H1 (cell line): ENCODE results near the gene UBTD1. TPM values are rescaled to one million over a fixed set of nuclear protein-coding genes. Genes with fewer than 3 reads are reported as not detected.

ENCODE experiments used
- CTCF ChIA-PET: fragments of 300-600 bp; sonication (Branson Sonifier 250); formaldehyde crosslinking; loops from one replicate; lab custom pipeline; 2021; ENCODE audit not compliant: partially characterized antibody; lab: Charles Lee
- POLR2A ChIA-PET: fragments of 300-600 bp; sonication (Branson Sonifier 250); formaldehyde crosslinking; loops from one replicate; lab custom pipeline; 2021; ENCODE audit warnings: inconsistent platforms; ENCODE audit not compliant: partially characterized antibody; lab: Charles Lee
- DNase-seq, 2 experiments: peaks; one replicate each; pipeline versions ENCODE4 v3.0.0 to v3.0.0-alpha.2; 2010 to 2022; ENCODE audit warnings: low spot score in 2 of 2, low read depth in 1 of 2, mixed read lengths in 1 of 2
- FAIRE-seq: peaks from 2 replicates; lab custom pipeline; 2011; peaks lifted over from hg19 to GRCh38; lab: Jason Lieb, UNC
- H2AFZ ChIP-seq: 2 replicates; pipeline ENCODE4 v1.8.1; 2012; ENCODE audit warnings: low read length, inconsistent platforms
- H2AK5ac ChIP-seq: 2 replicates; pipeline ENCODE4 v1.6.1; 2013; ENCODE audit warnings: low read depth, low read length
- H2BK120ac ChIP-seq: replicated peaks from 2 replicates; pipeline ENCODE3; 2013; ENCODE audit warnings: low read depth, low read length, inconsistent platforms
- H2BK12ac ChIP-seq: 2 replicates; pipeline ENCODE4 v1.6.1; 2013; ENCODE audit warnings: low read depth, low read length
- H2BK15ac ChIP-seq: 2 replicates; pipeline ENCODE4 v1.6.1; 2013; ENCODE audit warnings: low read length
- H2BK20ac ChIP-seq: 2 replicates; pipeline ENCODE4 v1.6.1; 2013; ENCODE audit warnings: low read length
- H2BK5ac ChIP-seq: 2 replicates; pipeline ENCODE4 v1.6.1; 2013; ENCODE audit warnings: low read depth, low read length
- H3K14ac ChIP-seq: 2 replicates; pipeline ENCODE4 v1.6.1; 2013; ENCODE audit warnings: inconsistent platforms; ENCODE audit not compliant: insufficient read length
- H3K18ac ChIP-seq: 2 replicates; pipeline ENCODE4 v1.6.1; 2013; ENCODE audit warnings: low read length; ENCODE audit errors: extremely low read depth
- H3K23ac ChIP-seq: 2 replicates; pipeline ENCODE4 v1.6.1; 2013; ENCODE audit warnings: inconsistent platforms; ENCODE audit not compliant: insufficient read length
- H3K23me2 ChIP-seq: 2 replicates; pipeline ENCODE4 v1.6.1; 2013; ENCODE audit warnings: low read depth, low read length
- H3K27ac ChIP-seq: 2 replicates; pipeline ENCODE4 v1.6.1; 2011; ENCODE audit warnings: low read depth, low read length, inconsistent platforms
- H3K27me3 ChIP-seq, 4 experiments: replicated peaks in 1 of 4; 1 replicate in 1 of 4; 2 replicates in 3 of 4; pipeline versions ENCODE4 v1.6.1 to v1.8.1; 2011 to 2013; ENCODE audit warnings: low read length in 3 of 4, mild to moderate bottlenecking in 3 of 4, inconsistent platforms in 2 of 4, mixed read lengths in 2 of 4, moderate library complexity in 1 of 4; ENCODE audit not compliant: control insufficient read depth in 3 of 4, insufficient read depth in 3 of 4; ENCODE audit errors: extremely low read depth in 1 of 4
- H3K36me3 ChIP-seq, 4 experiments: 2 replicates each; pipeline versions ENCODE4 v1.6.1 to v1.8.1; 2011 to 2013; ENCODE audit warnings: mild to moderate bottlenecking in 4 of 4, low read length in 3 of 4, moderate library complexity in 2 of 4, control low read depth in 1 of 4, inconsistent platforms in 1 of 4; ENCODE audit not compliant: insufficient read depth in 4 of 4, control insufficient read depth in 2 of 4
- H3K4ac ChIP-seq: replicated peaks from 2 replicates; pipeline ENCODE3; 2013; ENCODE audit warnings: low read length, low read depth, mixed read lengths, inconsistent platforms; ENCODE audit not compliant: insufficient read length
- H3K4me1 ChIP-seq, 4 experiments: replicated peaks in 1 of 4; 1 replicate in 1 of 4; 2 replicates in 3 of 4; pipeline versions ENCODE4 v1.6.1 to v1.8.1; 2011 to 2013; ENCODE audit warnings: low read length in 3 of 4, inconsistent platforms in 2 of 4, mixed read lengths in 1 of 4; ENCODE audit not compliant: insufficient read depth in 4 of 4, control insufficient read depth in 3 of 4
- H3K4me2 ChIP-seq, 2 experiments: 2 replicates each; pipeline versions ENCODE4 v1.6.1 to v1.8.1; 2011 to 2013; ENCODE audit warnings: low read depth in 2 of 2, low read length in 2 of 2, control low read depth in 1 of 2, inconsistent platforms in 1 of 2, mild to moderate bottlenecking in 1 of 2; ENCODE audit not compliant: insufficient read depth in 1 of 2
- H3K4me3 ChIP-seq, 4 experiments: fragments of 200-600, 300-600 bp in 1 of 4; sonication (generic), shearing (Covaris generic), sonication (Bioruptor Twin) in 1 of 4; 2 replicates each; pipeline versions ENCODE4 v1.5.1 to v1.8.1; 2011 to 2016; ENCODE audit warnings: low read length in 4 of 4, low read depth in 3 of 4, control low read depth in 2 of 4, inconsistent platforms in 2 of 4, mild to moderate bottlenecking in 2 of 4, mixed read lengths in 1 of 4, moderate library complexity in 1 of 4; ENCODE audit not compliant: insufficient read depth in 2 of 4; ENCODE audit errors: extremely low read depth in 1 of 4
- H3K56ac ChIP-seq: replicated peaks from 2 replicates; pipeline ENCODE3; 2013; ENCODE audit warnings: low read depth, mild to moderate bottlenecking, mixed read lengths, low read length, inconsistent platforms; ENCODE audit not compliant: insufficient read length
- H3K79me1 ChIP-seq: 2 replicates; pipeline ENCODE4 v1.6.1; 2013; ENCODE audit warnings: low read depth, low read length, control low read depth
- H3K79me2 ChIP-seq, 2 experiments: 2 replicates each; pipeline versions ENCODE4 v1.6.1 to v1.8.1; 2012 to 2013; ENCODE audit warnings: low read length in 2 of 2, mild to moderate bottlenecking in 2 of 2, inconsistent platforms in 1 of 2; ENCODE audit not compliant: insufficient read depth in 2 of 2, control insufficient read depth in 1 of 2
- H3K9ac ChIP-seq, 4 experiments: replicated peaks in 1 of 4; 1 replicate in 1 of 4; 2 replicates in 3 of 4; pipeline versions ENCODE4 v1.6.1 to v1.8.1; 2011 to 2013; ENCODE audit warnings: low read depth in 3 of 4, low read length in 3 of 4, control low read depth in 2 of 4, mild to moderate bottlenecking in 2 of 4, moderate library complexity in 2 of 4, inconsistent platforms in 1 of 4; ENCODE audit errors: extremely low read depth in 1 of 4
- H3K9me3 ChIP-seq, 2 experiments: 2 replicates each; pipeline versions ENCODE4 v1.6.1 to v1.8.1; 2012 to 2013; ENCODE audit warnings: mild to moderate bottlenecking in 2 of 2, moderate library complexity in 2 of 2, control low read depth in 1 of 2, inconsistent platforms in 1 of 2, low read depth in 1 of 2, low read length in 1 of 2, mixed read lengths in 1 of 2; ENCODE audit not compliant: insufficient read depth in 2 of 2
- H4K20me1 ChIP-seq, 2 experiments: replicated peaks in 1 of 2; 2 replicates each; pipeline versions ENCODE3 to v1.8.1; 2011 to 2013; ENCODE audit warnings: inconsistent platforms in 2 of 2, low read length in 2 of 2, mild to moderate bottlenecking in 1 of 2; ENCODE audit not compliant: insufficient read depth in 2 of 2, control insufficient read depth in 1 of 2
- H4K5ac ChIP-seq: 2 replicates; pipeline ENCODE4 v1.6.1; 2013; ENCODE audit warnings: low read length, low read depth, mixed read lengths, inconsistent platforms; ENCODE audit not compliant: insufficient read length
- H4K8ac ChIP-seq: 2 replicates; pipeline ENCODE4 v1.8.0; 2013; ENCODE audit warnings: mild to moderate bottlenecking, moderate library complexity, low read length, inconsistent platforms; ENCODE audit not compliant: insufficient read depth; ENCODE audit errors: extremely low read depth
- H4K91ac ChIP-seq: replicated peaks from 2 replicates; pipeline ENCODE3; 2013; ENCODE audit warnings: low read length, mixed read lengths, inconsistent platforms; ENCODE audit not compliant: insufficient read length
- JUND ChIP-seq: IDR thresholded peaks from 2 replicates; pipeline ENCODE4 v1.6.1; 2011; ENCODE audit warnings: mild to moderate bottlenecking, improper control_type of control experiment, low read length
- TBP ChIP-seq: IDR thresholded peaks from 2 replicates; pipeline ENCODE4 v1.6.1; 2011; ENCODE audit warnings: low read depth, low read length, improper control_type of control experiment
- WGBS, 2 experiments: shearing (Covaris generic) in 1 of 2; methylation state at CpG; one replicate each; pipeline versions ENCODE4 v1.1.6 to v1.1.7; 2013 to 2015; ENCODE audit warnings: low lambda C conversion rate in 2 of 2, mixed read lengths in 2 of 2, inconsistent platforms in 1 of 2, low coverage in 1 of 2, missing lambda C conversion rate in 1 of 2; ENCODE audit not compliant: insufficient replicate concordance in 2 of 2, insufficient coverage in 1 of 2, insufficient read length in 1 of 2; ENCODE audit errors: extremely low coverage in 1 of 2, missing lambda C conversion rate in 1 of 2; 5-methylcytosine and 5-hydroxymethylcytosine counted together
- polyA plus RNA-seq, 7 experiments: library from polyadenylated mRNA; depleted of rRNA in 3 of 7; stranded (reverse) in 5 of 7; unstranded in 2 of 7; fragments of >200 nt in 5 of 7; fragments of 200-250 nt in 2 of 7; gene quantifications; 1 replicate in 5 of 7; 2 replicates in 1 of 7; 4 replicates in 1 of 7; pipeline versions ENCODE4 v1.2.1 to v1.2.3, GENCODE V29; 2011 to 2013; ENCODE audit warnings: missing spikeins in 2 of 7, mixed read lengths in 2 of 7
- total RNA-seq: library from RNA; stranded (reverse); fragmentation: NEBNext Ultra II Directional; extraction: Animal tissue kit (Norgen Biotek cat#: 25700); gene quantifications from 2 replicates; pipeline ENCODE4 v1.2.1, GENCODE V29; 2021

UBTD1 gene
- total and polyA plus RNA-seq, 2 of the 8 experiments (the other 6 are each of a cell fraction or from before 2014, with no cell fraction given) = 22.3 to 36.2 TPM

DNA sequence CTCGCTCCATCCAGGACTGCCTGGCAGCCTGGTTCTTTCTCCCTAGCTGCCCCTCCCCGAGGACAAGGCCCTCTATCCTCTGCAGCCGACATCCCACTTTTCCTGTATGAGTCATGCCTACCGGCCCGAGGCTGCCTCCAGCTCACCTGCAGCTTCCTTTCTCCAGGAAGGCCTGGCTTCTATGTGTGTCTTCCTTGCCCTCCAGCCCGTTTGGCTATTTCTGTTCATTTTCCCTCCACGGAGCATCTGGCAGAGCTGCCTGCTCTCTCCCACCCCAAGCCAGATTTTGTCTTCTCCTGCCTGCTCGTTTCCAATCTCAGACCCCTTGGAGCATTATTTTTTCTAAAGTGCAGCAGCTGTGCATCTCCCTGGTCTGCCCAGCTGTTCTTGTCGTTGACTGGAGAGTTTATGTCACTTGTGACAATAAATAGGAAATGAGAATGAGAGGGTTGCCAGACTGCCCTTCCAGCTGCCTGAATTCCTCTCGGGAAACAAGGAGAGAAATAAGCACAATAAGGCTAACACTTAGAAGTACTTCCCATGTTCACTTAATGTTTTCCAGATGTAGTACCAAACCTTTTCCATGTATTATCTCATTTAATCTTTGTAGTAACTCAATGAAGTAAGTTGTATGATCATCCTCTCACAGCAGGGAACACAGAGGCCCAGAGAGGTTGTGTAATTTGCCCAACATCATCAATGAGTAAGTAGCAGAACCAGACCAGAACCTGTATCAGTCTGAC, 19.7 kb downstream of the UBTD1 start:
- peak in 1 of 2 experiments; percentile 51 for DNase-seq
- peaks cover 2 to 3% of the 10 kb centered on the region in 2 experiments for H4K20me1 ChIP-seq
- TF ChIP-seq JUND = 0 out of 2 replicates have a peak, but pooled peaks have one; percentile 59
- TF ChIP-seq TBP = no peak

More for the DNA sequence above, 19.7 kb downstream of the UBTD1 start:
- Histone ChIP-seq H3K4ac (no peak overlapping the region), H3K36me3 (no peaks in the 10 kb centered on the region), H3K56ac (no peak overlapping the region), H3K4me2 (no peak overlapping the region), H3K9ac (no peak overlapping the region), H2AK5ac (no peak overlapping the region), H3K4me3 (no peak overlapping the region), H4K91ac (no peak overlapping the region), H3K27ac (no peak overlapping the region), H2BK20ac (no peak overlapping the region), H3K79me1 (peaks cover 19% of the 10 kb centered on the region; the same call in 1 of the 2 replicates), H2BK5ac (no peak overlapping the region), H3K27me3 (no peaks in the 10 kb centered on the region), H2BK12ac (0 out of 2 replicates have a peak overlapping the region, but pooled peaks have one; percentile 12), H4K5ac (no peak overlapping the region), H3K18ac (0 out of 2 replicates have a peak overlapping the region, but pooled peaks have one; percentile 9), H3K23ac (no peak overlapping the region), H3K79me2 (peaks cover 0 to 29% of the 10 kb centered on the region in 2 experiments; a peak in 2 of 4 replicates), H2BK120ac (no peak overlapping the region), H2BK15ac (no peak overlapping the region), H3K14ac (no peak overlapping the region), H4K8ac (no peak overlapping the region), H3K9me3 (no peaks in the 10 kb centered on the region), H2AFZ (no peak overlapping the region), H3K4me1 (peaks cover 11 to 23% (median 19%) of the 10 kb centered on the region in 4 experiments), H3K23me2 (no peaks in the 10 kb centered on the region)
- CTCF ChIA-PET = interaction anchor here (1.1 to 19.6 kb wide), 3 partner anchors 18 to 57 kb away, joined by 3 to 283 read pairs (median 7); no protein-coding TSS in a partner anchor
- POLR2A ChIA-PET = no interaction called here
- 64% methylated on average over 10 of the region's 10 CpGs; no CpG with 5 or more reads in 1 of the 2 experiments for WGBS, 2 experiments
- FAIRE-seq = no peak
